HG02642 (cell line): Measurements from ENCODE around the gene KIF5C.
A peak's percentile ranks its signal among the peaks of the same experiment; 100 is the strongest.
"Not testable (repeated sequence)": the region's sequence is repeated elsewhere in the genome, so short reads cannot be mapped to it uniquely, and the experiment has no call there.

Source experiments
- ATAC-seq: cut with Tn5 transposase; IDR thresholded peaks from one replicate; pipeline ENCODE4 v1.9.1; 2021; ENCODE audit warnings: mild to moderate bottlenecking; ENCODE audit not compliant: unreplicated experiment, poor library complexity

Gene KIF5C

GRCh38 chr2:148957023-148957422, 82.0 kb downstream of the KIF5C start:
- ATAC-seq = no peak

- ATAC-seq = no peak
Observed at GRCh38 chr2:148959745-148960144, 84.7 kb downstream of the KIF5C start.

GRCh38 chr2:148960483-148960882, 85.5 kb downstream of the KIF5C start:
- no peak for ATAC-seq

GRCh38 chr2:148963461-148963860, 88.4 kb downstream of the KIF5C start:
- no peak for ATAC-seq

GRCh38 chr2:148965623-148966437, 90.8 kb downstream of the KIF5C start:
- no peak for ATAC-seq

- ATAC-seq = no peak
Observed at GRCh38 chr2:148966438-148966758, 91.4 kb downstream of the KIF5C start.

GRCh38 chr2:148967056-148967455, 92.0 kb downstream of the KIF5C start:
- ATAC-seq = no peak

- no peak for ATAC-seq
Observed at GRCh38 chr2:148967578-148967977, 92.6 kb downstream of the KIF5C start.

GRCh38 chr2:148968301-148968700, 93.3 kb downstream of the KIF5C start:
- no peak for ATAC-seq

GRCh38 chr2:148968776-148969319, 93.8 kb downstream of the KIF5C start:
- ATAC-seq = no peak

- no peak for ATAC-seq
Observed at GRCh38 chr2:148969659-148970061, 94.6 kb downstream of the KIF5C start.

- ATAC-seq = no peak
Observed at GRCh38 chr2:148970385-148970784, 95.4 kb downstream of the KIF5C start.

GRCh38 chr2:148971547-148971946, 96.5 kb downstream of the KIF5C start:
- peak; percentile 79 for ATAC-seq

GRCh38 chr2:148974095-148974494, 99.1 kb downstream of the KIF5C start:
- ATAC-seq = no peak

GRCh38 chr2:148978026-148978685, 103.1 kb downstream of the KIF5C start:
- no peak for ATAC-seq

- ATAC-seq = no peak
Observed at GRCh38 chr2:148978706-148979105, 103.7 kb downstream of the KIF5C start.

GRCh38 chr2:148979164-148979918, 104.3 kb downstream of the KIF5C start:
- ATAC-seq = no peak

- ATAC-seq = no peak
Observed at GRCh38 chr2:148979919-148980277, 104.9 kb downstream of the KIF5C start.

GRCh38 chr2:148980496-148980895, 105.5 kb downstream of the KIF5C start:
- ATAC-seq = not testable (repeated sequence)

GRCh38 chr2:148981324-148981723, 106.3 kb downstream of the KIF5C start:
- no peak for ATAC-seq

GRCh38 chr2:148981781-148982180, 106.8 kb downstream of the KIF5C start:
- ATAC-seq = no peak
